Smooth muscle cell (in vitro differentiated cells): ENCODE data around the gene KRTAP10-4. TPM values are rescaled to one million over a fixed set of nuclear protein-coding genes. Genes with fewer than 3 reads are reported as not detected.

ENCODE experiments used
- DNase-seq: peaks from one replicate; lab custom pipeline; 2025; ENCODE audit not compliant: unreplicated experiment; lab: John Stamatoyannopoulos, UW
- H2AFZ ChIP-seq: fragments of 200-600 bp; sonication (generic); 2 replicates; pipeline ENCODE4 v1.6.0; 2016; ENCODE audit warnings: antibody characterized with exemption, low read depth, mild to moderate bottlenecking
- H3F3A ChIP-seq: fragments of 200-600 bp; sonication (generic); 2 replicates; pipeline ENCODE4 v1.6.0; 2017; ENCODE audit warnings: antibody characterized with exemption, low read depth
- H3K27ac ChIP-seq: fragments of 200-600 bp; sonication (generic); 2 replicates; pipeline ENCODE4 v1.5.1; 2016; ENCODE audit warnings: low read depth, mild to moderate bottlenecking
- H3K27me3 ChIP-seq: fragments of 200-600 bp; sonication (generic); 2 replicates; pipeline ENCODE4 v1.6.1; 2016; ENCODE audit warnings: low read depth, mild to moderate bottlenecking
- H3K36me3 ChIP-seq: fragments of 200-600 bp; sonication (generic); 2 replicates; pipeline ENCODE4 v1.5.1; 2016; ENCODE audit warnings: low read depth
- H3K4me1 ChIP-seq: fragments of 200-600 bp; sonication (generic); 2 replicates; pipeline ENCODE4 v1.5.1; 2016; ENCODE audit warnings: low read depth
- H3K4me2 ChIP-seq: fragments of 200-600 bp; sonication (generic); 2 replicates; pipeline ENCODE4 v1.6.0; 2016; ENCODE audit warnings: mild to moderate bottlenecking
- H3K4me3 ChIP-seq: fragments of 200-600 bp; sonication (generic); 2 replicates; pipeline ENCODE4 v1.5.1; 2016; ENCODE audit warnings: mild to moderate bottlenecking
- H3K79me2 ChIP-seq: fragments of 200-600 bp; sonication (generic); 2 replicates; pipeline ENCODE4 v1.6.0; 2016; ENCODE audit warnings: low read depth, mild to moderate bottlenecking
- H3K9ac ChIP-seq: fragments of 200-600 bp; sonication (generic); 2 replicates; pipeline ENCODE4 v1.6.0; 2016; ENCODE audit warnings: low read depth
- H3K9me3 ChIP-seq: fragments of 200-600 bp; sonication (generic); replicated peaks from 2 replicates; pipeline ENCODE4 v1.5.1; 2016; ENCODE audit warnings: low read depth
- H4K20me1 ChIP-seq: fragments of 200-600 bp; sonication (generic); 2 replicates; pipeline ENCODE4 v1.6.0; 2016; ENCODE audit warnings: low read depth
- CTCF ChIP-seq: fragments of 200-600 bp; sonication (generic); IDR thresholded peaks from 2 replicates; pipeline ENCODE4 v1.5.1; 2017; ENCODE audit warnings: borderline replicate concordance, mild to moderate bottlenecking, antibody characterized with exemption; ENCODE audit not compliant: insufficient read depth, poor library complexity, severe bottlenecking
- WGBS: methylation state at CpG from one replicate; pipeline ENCODE4 v1.1.7; 2016; ENCODE audit warnings: low lambda C conversion rate; 5-methylcytosine and 5-hydroxymethylcytosine counted together
- polyA plus RNA-seq: library from polyadenylated mRNA; unstranded; fragments of >200 nt; fragmentation: Nextera tagmentation; extraction: Ambion mirVana; gene quantifications from 2 replicates; pipeline ENCODE4 v1.2.1, GENCODE V29; 2016
- total RNA-seq: library from RNA; depleted of rRNA; stranded (reverse); fragments of >200 nt; gene quantifications from 2 replicates; pipeline ENCODE4 v1.2.3, GENCODE V29; 2014

The KRTAP10-4 gene
- total and polyA plus RNA-seq, 2 experiments from 2014 or later, result not detected

- no peak overlapping the region for H3K9ac ChIP-seq
- H3K4me2 ChIP-seq, result no peak overlapping the region
- H3K4me3 ChIP-seq, result no peak overlapping the region
- peaks cover 3% of the 10 kb centered on the region for H3F3A ChIP-seq
- H4K20me1 ChIP-seq, result no peaks in the 10 kb centered on the region
- H3K4me1 ChIP-seq, result peaks cover 19% of the 10 kb centered on the region
- H3K36me3 ChIP-seq, result no peaks in the 10 kb centered on the region
- no peak for TF ChIP-seq CTCF
- no peaks in the 10 kb centered on the region for H3K79me2 ChIP-seq
- H3K9me3 ChIP-seq, result no peaks in the 10 kb centered on the region
- no peaks in the 10 kb centered on the region for H3K27me3 ChIP-seq
- DNase-seq, result no peak
- no peak overlapping the region for H2AFZ ChIP-seq
- H3K27ac ChIP-seq, result no peak overlapping the region
- WGBS, result 89% methylated on average over 6 of the region's 6 CpGs
Observed at GRCh38 chr21:44595524-44595923, 22.0 kb downstream of the KRTAP10-4 start.

GRCh38 chr21:44596068-44596725 is 22.7 kb downstream of the KRTAP10-4 start:
- 86% methylated on average over 9 of the region's 9 CpGs for WGBS
- H3F3A ChIP-seq, result peaks cover 3% of the 10 kb centered on the region
- H3K36me3 ChIP-seq, result no peaks in the 10 kb centered on the region
- H2AFZ ChIP-seq, result no peak overlapping the region
- H3K79me2 ChIP-seq, result no peaks in the 10 kb centered on the region
- peaks cover 19% of the 10 kb centered on the region for H3K4me1 ChIP-seq
- no peak overlapping the region for H3K4me3 ChIP-seq
- DNase-seq, result no peak
- no peak overlapping the region for H3K27ac ChIP-seq
- no peaks in the 10 kb centered on the region for H3K9me3 ChIP-seq
- H3K9ac ChIP-seq, result no peak overlapping the region
- no peak for TF ChIP-seq CTCF
- no peaks in the 10 kb centered on the region for H4K20me1 ChIP-seq
- H3K27me3 ChIP-seq, result no peaks in the 10 kb centered on the region
- H3K4me2 ChIP-seq, result no peak overlapping the region

- Histone ChIP-seq H4K20me1 (no peaks in the 10 kb centered on the region), H3K9ac (no peak overlapping the region), H3K4me3 (no peak overlapping the region), H3K4me1 (peaks cover 17% of the 10 kb centered on the region), H3K27ac (no peak overlapping the region), H2AFZ (peak overlapping the region; percentile 59), H3K4me2 (no peak overlapping the region), H3K9me3 (no peaks in the 10 kb centered on the region), H3K36me3 (no peaks in the 10 kb centered on the region), H3K79me2 (no peaks in the 10 kb centered on the region), H3K27me3 (no peaks in the 10 kb centered on the region), H3F3A (peaks cover 3% of the 10 kb centered on the region)
- TF ChIP-seq CTCF, result no peak
- 57% methylated on average over 11 of the region's 11 CpGs for WGBS
- DNase-seq, result no peak
Observed at GRCh38 chr21:44598061-44598460, 24.5 kb downstream of the KRTAP10-4 start.
